Nasal cavity respiratory epithelium epithelial cell of viscerocranial mucosa (primary cell): ENCODE results near the gene CARD9. TPM values are rescaled to one million over a fixed set of nuclear protein-coding genes. Genes with fewer than 3 reads are reported as not detected.

Source experiments
- total RNA-seq: library from RNA; depleted of rRNA; stranded (reverse); fragments of >200 nt; gene quantifications from 2 replicates; pipeline ENCODE4 v1.2.3, GENCODE V29; 2014

Gene CARD9, protein sequence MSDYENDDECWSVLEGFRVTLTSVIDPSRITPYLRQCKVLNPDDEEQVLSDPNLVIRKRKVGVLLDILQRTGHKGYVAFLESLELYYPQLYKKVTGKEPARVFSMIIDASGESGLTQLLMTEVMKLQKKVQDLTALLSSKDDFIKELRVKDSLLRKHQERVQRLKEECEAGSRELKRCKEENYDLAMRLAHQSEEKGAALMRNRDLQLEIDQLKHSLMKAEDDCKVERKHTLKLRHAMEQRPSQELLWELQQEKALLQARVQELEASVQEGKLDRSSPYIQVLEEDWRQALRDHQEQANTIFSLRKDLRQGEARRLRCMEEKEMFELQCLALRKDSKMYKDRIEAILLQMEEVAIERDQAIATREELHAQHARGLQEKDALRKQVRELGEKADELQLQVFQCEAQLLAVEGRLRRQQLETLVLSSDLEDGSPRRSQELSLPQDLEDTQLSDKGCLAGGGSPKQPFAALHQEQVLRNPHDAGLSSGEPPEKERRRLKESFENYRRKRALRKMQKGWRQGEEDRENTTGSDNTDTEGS
- total RNA-seq: 0.34 and 1.2 TPM in 2 replicates

DNA sequence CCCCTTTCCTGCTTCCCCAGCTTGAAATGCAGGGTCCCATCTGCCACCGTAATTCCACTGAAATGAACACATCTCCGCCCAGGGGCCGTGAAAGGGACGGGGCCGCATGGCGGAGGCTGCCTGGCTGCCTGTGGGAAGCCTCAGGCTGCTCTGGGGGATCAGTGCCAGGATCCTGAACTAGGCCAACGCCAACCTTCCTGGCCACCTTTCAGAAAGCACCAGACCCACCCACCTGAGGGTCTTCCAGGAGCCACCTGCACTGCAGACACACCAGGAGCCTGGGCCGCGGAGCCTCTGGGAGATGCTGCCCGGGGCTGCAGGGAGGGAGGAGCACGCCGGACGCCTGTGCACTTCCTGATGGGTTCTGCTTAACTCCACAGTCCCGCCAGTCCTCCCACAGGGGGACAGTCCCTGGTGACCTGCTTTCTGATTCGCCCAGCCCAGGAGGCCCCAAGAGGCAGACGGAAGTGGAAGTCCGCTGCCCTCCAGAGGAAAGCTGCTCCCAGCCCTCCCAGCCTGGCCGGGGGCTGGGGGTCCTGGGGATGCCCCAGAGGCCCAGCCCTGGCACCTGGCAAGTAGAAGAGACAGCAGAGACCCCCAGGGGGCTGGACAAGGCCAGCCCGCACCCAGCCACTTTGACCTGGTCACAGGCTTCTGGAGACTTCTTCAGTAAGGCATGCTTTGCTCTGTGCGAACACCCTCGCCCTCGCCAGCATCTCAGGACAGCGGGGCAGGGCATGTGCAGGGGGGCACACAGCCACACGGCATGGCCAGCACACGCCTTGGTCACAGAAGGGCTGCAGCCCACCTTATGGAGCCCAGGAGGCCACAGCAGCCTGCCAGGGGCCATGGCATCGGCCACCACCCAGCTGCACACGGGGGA lies at the start of gene CARD9:
Gene CARD9, minus strand, starts transcription at position 370 of the 883 bp plus-strand sequence. CDS start 1,591 bp downstream, outside the sequence.

DNA sequence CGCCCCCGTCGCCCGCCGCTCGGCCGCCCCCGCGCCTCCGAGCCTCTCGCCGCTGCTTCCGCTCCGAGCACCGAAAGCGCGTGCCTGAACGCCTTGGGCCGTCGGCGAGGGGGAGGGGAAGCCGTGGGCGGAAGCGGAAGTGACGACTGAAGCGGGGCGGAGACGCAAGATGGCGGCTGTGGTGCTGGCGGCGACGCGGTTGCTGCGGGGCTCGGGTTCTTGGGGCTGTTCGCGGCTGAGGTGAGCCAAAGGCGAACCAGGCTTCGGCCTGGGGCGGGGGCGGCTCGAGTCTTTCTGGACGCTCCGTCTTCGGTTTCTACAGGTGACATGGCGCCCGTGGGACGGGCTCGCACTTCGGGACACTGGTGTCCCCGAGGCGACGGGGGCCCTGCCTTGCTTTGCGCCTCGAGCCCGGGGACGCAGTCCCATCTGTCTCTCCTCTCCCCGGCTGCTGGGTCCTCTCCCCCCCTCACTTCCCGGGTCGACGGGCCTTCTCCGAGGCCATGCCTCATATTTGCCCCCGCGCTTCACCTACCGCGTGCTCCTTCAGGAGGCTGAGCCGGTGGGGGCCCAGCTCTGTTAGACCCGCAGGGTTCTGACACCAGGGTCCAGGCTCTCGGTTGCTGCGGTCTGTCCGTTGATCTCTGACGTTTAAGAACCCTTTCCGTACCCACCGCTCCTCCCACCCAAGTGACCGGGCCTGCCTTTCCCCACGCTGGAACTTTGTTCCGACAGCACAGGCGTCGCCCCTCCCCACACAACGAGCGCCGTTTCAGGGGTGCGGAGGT lies 37.2 kb upstream of the CARD9 start, which contains the start of the genes ENTR1 and PMPCA:
Gene ENTR1, minus strand, starts transcription at position 115 of the 788 bp plus-strand sequence. CDS start 217 bp downstream, outside the sequence.
Gene PMPCA, plus strand, starts transcription at position 159 of the 788 bp plus-strand sequence. Its CDS starts 11 bp downstream, at position 170.

DNA sequence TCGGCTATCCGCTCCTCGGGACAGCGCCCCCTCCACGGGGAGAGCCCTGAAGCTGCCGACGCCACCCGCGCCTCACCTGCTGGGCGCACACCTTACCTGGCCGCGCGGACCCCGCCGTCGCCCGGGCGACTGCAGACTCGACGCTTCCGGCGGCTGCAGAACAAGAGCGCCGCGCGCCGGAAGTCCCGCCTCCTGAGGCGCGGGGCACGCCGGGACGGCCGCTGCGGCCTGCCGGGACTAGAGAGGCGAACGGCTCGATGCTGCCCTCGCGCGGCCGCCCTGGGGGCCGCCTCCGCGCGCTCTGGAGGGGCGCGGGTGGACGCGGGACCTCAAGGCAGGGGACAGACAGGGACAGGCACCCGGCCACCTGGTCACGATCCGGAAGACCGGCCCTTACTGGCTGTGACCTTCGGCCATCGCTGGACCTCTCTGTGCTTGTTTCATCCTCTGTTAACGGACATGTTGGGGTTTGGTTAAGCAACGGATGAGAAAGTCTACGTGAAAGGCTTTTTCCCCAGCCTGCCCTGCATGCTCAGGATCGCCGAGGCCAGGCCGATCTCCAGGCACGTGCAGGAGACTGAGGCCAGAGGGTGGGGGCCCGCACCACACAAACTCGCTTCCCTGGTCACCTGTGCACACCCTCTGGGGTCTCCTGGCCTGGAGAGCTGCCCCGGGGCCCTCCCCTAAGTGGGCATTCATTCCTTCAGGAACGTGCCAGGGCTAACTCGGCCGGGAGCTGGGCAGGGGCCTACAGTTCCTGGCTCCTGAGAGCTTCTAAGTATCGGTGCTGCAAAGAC lies 26.8 kb upstream of the CARD9 start, which contains the start of gene SNAPC4:
Gene SNAPC4, minus strand, starts transcription at position 133 of the 797 bp plus-strand sequence. CDS start 1,742 bp downstream, outside the sequence.

DNA sequence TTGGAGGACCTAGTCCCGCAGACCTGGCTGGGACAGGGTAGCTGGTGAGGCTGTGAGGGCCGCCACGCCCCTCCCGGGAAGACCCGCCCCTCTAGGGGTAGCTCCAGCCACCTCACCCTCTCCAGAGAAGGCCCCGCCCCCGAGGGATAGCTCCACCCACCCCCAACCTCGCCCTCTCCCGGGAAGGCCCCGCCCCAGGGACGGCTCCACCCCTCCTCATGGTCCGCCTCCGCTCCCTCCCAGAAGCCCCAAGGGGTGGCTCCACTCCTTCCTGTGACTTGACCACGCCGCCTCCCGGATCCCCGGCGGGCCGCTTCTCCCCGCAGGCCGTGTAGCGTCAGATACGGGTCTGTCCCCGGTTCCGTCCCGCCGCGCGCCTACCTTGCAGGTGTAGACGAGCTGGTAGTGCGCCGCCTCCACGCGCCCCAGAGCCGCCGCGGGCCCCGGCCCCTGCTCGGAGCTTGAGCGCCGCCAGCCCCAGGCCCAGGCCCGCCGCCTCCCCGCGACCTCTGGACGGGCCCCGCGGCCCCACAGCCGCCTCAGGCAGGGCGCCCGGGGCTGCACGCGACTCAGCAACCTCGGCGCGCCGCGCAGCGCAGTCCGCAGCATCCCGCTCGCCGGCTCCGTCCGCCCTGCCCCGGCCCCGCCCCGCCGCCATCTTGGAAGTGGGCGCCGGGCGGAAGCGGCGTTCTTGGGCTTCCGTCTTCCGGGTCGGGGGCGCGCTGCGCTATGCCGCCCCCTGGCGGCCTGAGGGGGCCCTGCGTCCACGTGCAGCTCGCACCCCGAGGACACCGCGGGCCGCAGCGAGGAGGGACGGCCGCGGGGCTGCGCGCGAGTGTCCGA lies 10.1 kb downstream of the CARD9 start, which contains the start of gene DNLZ:
Gene DNLZ, minus strand, starts transcription at position 639 of the 843 bp plus-strand sequence. Its CDS starts 30 bp downstream, at position 609.

DNA sequence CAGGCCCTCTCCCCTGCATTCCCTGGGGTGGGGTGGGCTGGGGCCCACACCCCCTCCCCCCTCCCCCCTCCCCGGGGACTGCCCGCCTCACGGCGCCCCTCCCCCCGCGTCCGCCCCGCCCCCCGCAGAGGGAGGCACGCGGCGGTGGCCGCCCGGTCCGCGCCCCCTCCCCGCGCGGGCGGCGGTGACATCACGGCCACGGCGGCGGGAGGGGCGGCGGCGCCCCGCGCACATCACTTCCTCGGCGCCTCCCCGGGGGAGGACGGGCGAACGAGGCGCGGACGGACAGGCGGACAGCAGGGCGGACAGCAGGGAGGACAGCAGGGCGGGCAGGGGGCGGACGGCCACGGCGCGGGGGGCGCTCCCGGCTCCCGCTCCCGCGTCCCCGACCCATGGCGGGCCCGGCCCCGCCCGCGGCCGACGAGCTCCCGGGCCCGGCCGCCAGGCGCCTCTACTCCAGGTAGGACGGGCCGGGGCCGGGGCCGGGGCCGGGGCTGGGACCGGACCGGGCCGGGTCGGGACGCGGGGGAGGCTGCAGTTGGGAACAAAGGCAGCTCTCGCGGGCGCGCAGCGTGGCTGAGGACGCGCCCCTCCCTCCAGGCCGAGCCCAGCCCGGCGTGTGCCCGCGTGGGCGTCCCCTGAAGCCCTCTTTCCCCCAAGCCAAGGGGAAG lies 46.0 kb downstream of the CARD9 start, which contains the start of gene GPSM1:
Gene GPSM1, plus strand, starts transcription at position 236 of the 671 bp plus-strand sequence. Its CDS starts 157 bp downstream, at position 393.

Other genes starting within 250 kb of the CARD9 start
- gene LHX3, start 168.5 kb downstream of the CARD9 start, total RNA-seq: not detected in 2 replicates
- 15.4 and 18.4 TPM in 2 replicates for gene QSOX2, start 127.9 kb downstream of the CARD9 start, total RNA-seq
- gene CCDC187, start 69.6 kb downstream of the CARD9 start, total RNA-seq: under 0.01 and 0.14 TPM in 2 replicates
- 9.9 and 13.8 TPM in 2 replicates for gene GPSM1, start 46.1 kb downstream of the CARD9 start, total RNA-seq
- gene DNLZ, start 9.9 kb downstream of the CARD9 start, total RNA-seq: 8.2 and 14.0 TPM in 2 replicates
- gene SNAPC4, start 26.5 kb upstream of the CARD9 start, total RNA-seq: 5.5 and 11.7 TPM in 2 replicates
- gene ENTR1, start 36.9 kb upstream of the CARD9 start, total RNA-seq: 61.6 and 77.6 TPM in 2 replicates
- gene PMPCA, start 37.0 kb upstream of the CARD9 start, total RNA-seq: 40.7 and 44.9 TPM in 2 replicates
- gene INPP5E, start 66.2 kb upstream of the CARD9 start, total RNA-seq: 3.1 and 9.0 TPM in 2 replicates
- 25.6 and 66.3 TPM in 2 replicates for gene SEC16A, start 109.4 kb upstream of the CARD9 start, total RNA-seq
- gene NOTCH1, start 172.4 kb upstream of the CARD9 start, total RNA-seq: 160 and 571 TPM in 2 replicates